ENCODE results near the gene MYOM1.
A peak's percentile ranks its signal among the peaks of the same experiment; 100 is the strongest.

The MYOM1 gene

GRCh38 chr18:3183103-3183717 is 36.6 kb downstream of the MYOM1 start:
- no peak for DNase-seq

- DNase-seq, result no peak
Measured at GRCh38 chr18:3180325-3180724, 39.4 kb downstream of the MYOM1 start.

GRCh38 chr18:3179430-3180089 is 40.2 kb downstream of the MYOM1 start:
- DNase-seq, result no peak

- DNase-seq, result peak; percentile 18
Measured at GRCh38 chr18:3177902-3178687, 41.7 kb downstream of the MYOM1 start.

- DNase-seq, result no peak
Measured at GRCh38 chr18:3175195-3175758, 44.5 kb downstream of the MYOM1 start.

- DNase-seq, result no peak
Measured at GRCh38 chr18:3172097-3172496, 47.7 kb downstream of the MYOM1 start.

- DNase-seq, result no peak
Measured at GRCh38 chr18:3171631-3172030, 48.1 kb downstream of the MYOM1 start.

- no peak for DNase-seq
Measured at GRCh38 chr18:3170441-3171161, 49.2 kb downstream of the MYOM1 start.

- DNase-seq, result no peak
Measured at GRCh38 chr18:3164381-3164780, 55.4 kb downstream of the MYOM1 start.

GRCh38 chr18:3163968-3164367 is 55.8 kb downstream of the MYOM1 start:
- no peak for DNase-seq

- DNase-seq, result no peak
Measured at GRCh38 chr18:3162181-3162580, 57.6 kb downstream of the MYOM1 start.

- no peak for DNase-seq
Measured at GRCh38 chr18:3159830-3160229, 59.9 kb downstream of the MYOM1 start.

GRCh38 chr18:3157606-3158005 is 62.2 kb downstream of the MYOM1 start:
- no peak for DNase-seq

- no peak for DNase-seq
Measured at GRCh38 chr18:3157086-3157485, 62.7 kb downstream of the MYOM1 start.

GRCh38 chr18:3156325-3156640 is 63.5 kb downstream of the MYOM1 start:
- no peak for DNase-seq

GRCh38 chr18:3154214-3154613 is 65.6 kb downstream of the MYOM1 start:
- no peak for DNase-seq

GRCh38 chr18:3153107-3153704 is 66.6 kb downstream of the MYOM1 start:
- no peak for DNase-seq

- no peak for DNase-seq
Measured at GRCh38 chr18:3152294-3152693, 67.5 kb downstream of the MYOM1 start.

- no peak for DNase-seq
Measured at GRCh38 chr18:3151399-3152264, 68.1 kb downstream of the MYOM1 start.

- no peak for DNase-seq
Measured at GRCh38 chr18:3150688-3151087, 69.1 kb downstream of the MYOM1 start.

- no peak for DNase-seq
Measured at GRCh38 chr18:3150274-3150673, 69.5 kb downstream of the MYOM1 start.

Data from activated CD4-positive, alpha-beta T cell treated with anti-CD3 and anti-CD28 coated beads for 48 hours (primary cell).